OCI-LY7 (cell line): ENCODE measurements around the gene GSK3B. TPM values are rescaled to one million over a fixed set of nuclear protein-coding genes. Genes with fewer than 3 reads are reported as not detected.

ENCODE experiments used
- BruUV-seq: library from RNA; stranded (reverse); fragments of 400-500 nt; replicated peaks from 2 replicates; lab custom pipeline; 2021; lab: Mats Ljungman, UMichigan
- CTCF ChIA-PET: fragments of 300-600 bp; sonication (Branson Sonifier 250); formaldehyde crosslinking; loops from one replicate; lab custom pipeline; 2022; ENCODE audit warnings: antibody characterized with exemption; ENCODE audit not compliant: unreplicated experiment; lab: Charles Lee
- POLR2A ChIA-PET: fragments of 300-600 bp; sonication (Branson Sonifier 250); formaldehyde crosslinking; loops from one replicate; lab custom pipeline; 2022; ENCODE audit warnings: antibody characterized with exemption; lab: Charles Lee
- DNase-seq: peaks from one replicate; pipeline ENCODE4 v3.0.0-alpha.2; 2015; ENCODE audit warnings: low spot score
- H2AFZ ChIP-seq: fragments of 200-600 bp; sonication (generic), shearing (Covaris generic); 2 replicates; pipeline ENCODE4 v1.6.1; 2014; ENCODE audit warnings: mild to moderate bottlenecking, antibody characterized with exemption, low read length, moderate library complexity
- H3K27ac ChIP-seq: fragments of 200-600 bp; sonication (generic); 2 replicates; pipeline ENCODE4 v1.5.1; 2014; ENCODE audit warnings: mixed run types, low read depth, mild to moderate bottlenecking, moderate library complexity, low read length, inconsistent platforms; ENCODE audit not compliant: poor library complexity, severe bottlenecking
- H3K36me3 ChIP-seq: fragments of 200-600 bp; sonication (generic); 2 replicates; pipeline ENCODE4 v1.6.1; 2014; ENCODE audit warnings: mild to moderate bottlenecking, antibody characterized with exemption, low read length, moderate library complexity, mixed read lengths; ENCODE audit not compliant: insufficient read depth
- H3K4me1 ChIP-seq: fragments of 200-600 bp; sonication (generic); 2 replicates; pipeline ENCODE4 v1.5.1; 2014; ENCODE audit warnings: mild to moderate bottlenecking, low read length; ENCODE audit not compliant: insufficient read depth, poor library complexity, severe bottlenecking
- H3K4me2 ChIP-seq: fragments of 200-600 bp; sonication (generic); 2 replicates; pipeline ENCODE4 v1.6.1; 2014; ENCODE audit warnings: mild to moderate bottlenecking, low read length
- H3K4me3 ChIP-seq: fragments of 200-600 bp; sonication (generic); 2 replicates; pipeline ENCODE4 v1.5.1; 2014; ENCODE audit warnings: mild to moderate bottlenecking, low read depth, low read length; ENCODE audit not compliant: poor library complexity, severe bottlenecking
- H3K79me2 ChIP-seq: fragments of 200-600 bp; sonication (generic); 2 replicates; pipeline ENCODE4 v1.6.1; 2016; ENCODE audit warnings: low read depth, mild to moderate bottlenecking, low read length, moderate library complexity, mixed read lengths; ENCODE audit not compliant: insufficient read depth
- H3K9me2 ChIP-seq: fragments of 200-600 bp; sonication (generic); 2 replicates; pipeline ENCODE4 v1.6.1; 2016; ENCODE audit warnings: mild to moderate bottlenecking, low read length, mixed read lengths; ENCODE audit not compliant: insufficient read depth
- H3K9me3 ChIP-seq: fragments of 200-600 bp; sonication (generic); 2 replicates; pipeline ENCODE4 v1.6.1; 2014; ENCODE audit warnings: mild to moderate bottlenecking, mixed run types, low read length, mixed read lengths
- H4K20me1 ChIP-seq: fragments of 200-600 bp; sonication (generic); 2 replicates; pipeline ENCODE4 v1.6.1; 2014; ENCODE audit warnings: mild to moderate bottlenecking, antibody characterized with exemption, low read length, moderate library complexity, mixed read lengths; ENCODE audit not compliant: insufficient read depth
- EZH2phosphoT487 ChIP-seq: fragments of 200-600 bp; sonication (generic); IDR thresholded peaks from 2 replicates; pipeline ENCODE4 v1.6.1; 2018; ENCODE audit warnings: low read depth, borderline replicate concordance, mild to moderate bottlenecking, mixed run types, antibody characterized with exemption, low read length, moderate library complexity, mixed read lengths
- intact Hi-C: fragments of 100-400 bp; cut with micrococcal nuclease; formaldehyde crosslinking; loops from one replicate; pipeline ENCODE4 v1.10.0; 2022; ENCODE audit not compliant: unreplicated experiment
- total RNA-seq, 2 experiments: library from RNA; depleted of rRNA in 1 of 2; stranded (reverse); fragments of >200 nt in 1 of 2; shearing (Covaris generic) in 1 of 2; gene quantifications; 2 replicates each; pipeline ENCODE4 v1.2.3, GENCODE V29; 2014 to 2022
- TF ChIP-seq, protein P1 (sequence below): fragments of 200-600 bp; sonication (generic); conservative IDR thresholded peaks from 2 replicates; pipeline ENCODE4 v1.5.1; 2014; ENCODE audit warnings: mild to moderate bottlenecking, antibody characterized with exemption, low read length, moderate library complexity, mixed read lengths

GSK3B gene
- total RNA-seq, 2 experiments from 2014 or later, result 26.6 to 40.9 TPM

DNA sequence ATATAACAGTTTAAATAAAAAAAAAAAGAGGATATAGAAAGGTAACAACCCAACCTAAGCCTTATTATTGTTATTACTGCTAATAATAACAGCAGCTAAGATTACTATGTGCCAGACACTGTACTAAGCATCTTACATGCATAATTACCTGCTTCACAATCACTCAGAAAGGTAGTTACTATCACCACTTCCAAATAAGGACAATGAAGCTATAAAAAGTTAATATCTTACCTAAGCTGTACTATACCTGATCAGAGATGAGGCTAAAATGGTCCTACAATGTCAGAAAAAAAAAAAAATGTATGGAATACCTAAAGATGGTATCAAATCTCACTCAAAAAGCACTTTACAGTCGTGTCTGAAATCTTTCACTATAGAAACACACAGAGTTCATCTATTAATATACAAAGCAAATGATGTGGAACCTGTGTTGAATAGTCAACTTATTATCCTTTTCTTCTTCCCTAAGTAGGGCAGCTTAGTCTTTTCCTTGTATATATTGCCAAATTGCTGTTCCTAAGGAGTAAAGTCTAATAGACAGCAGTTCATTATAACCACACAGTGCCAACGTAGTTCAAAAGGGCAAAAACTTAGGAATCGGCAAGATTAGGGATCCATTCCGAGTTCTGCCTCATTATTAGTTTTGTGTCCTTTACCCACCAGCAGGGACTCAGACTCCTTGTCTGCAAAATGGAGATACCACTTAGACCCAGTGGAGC is 23.8 kb downstream of the GSK3B start:
- peaks cover 37% of the 10 kb centered on the region for H3K36me3 ChIP-seq
- no peak overlapping the region for H3K4me2 ChIP-seq
- no peaks in the 10 kb centered on the region for H3K9me2 ChIP-seq
- H3K4me3 ChIP-seq, result no peak overlapping the region
- peaks cover 10% of the 10 kb centered on the region; the same call in 1 of the 2 replicates for H3K9me3 ChIP-seq
- DNase-seq, result no peak
- H3K27ac ChIP-seq, result no peak overlapping the region
- H2AFZ ChIP-seq, result no peak overlapping the region
- BruUV-seq, result no TSS peak
- peaks cover 94% of the 10 kb centered on the region for H3K79me2 ChIP-seq
- H4K20me1 ChIP-seq, result 0 out of 2 replicates have a peak, but pooled peaks cover 4% of the 10 kb centered on the region
- intact Hi-C loops, result no loop called here
- TF ChIP-seq, protein P1, sequence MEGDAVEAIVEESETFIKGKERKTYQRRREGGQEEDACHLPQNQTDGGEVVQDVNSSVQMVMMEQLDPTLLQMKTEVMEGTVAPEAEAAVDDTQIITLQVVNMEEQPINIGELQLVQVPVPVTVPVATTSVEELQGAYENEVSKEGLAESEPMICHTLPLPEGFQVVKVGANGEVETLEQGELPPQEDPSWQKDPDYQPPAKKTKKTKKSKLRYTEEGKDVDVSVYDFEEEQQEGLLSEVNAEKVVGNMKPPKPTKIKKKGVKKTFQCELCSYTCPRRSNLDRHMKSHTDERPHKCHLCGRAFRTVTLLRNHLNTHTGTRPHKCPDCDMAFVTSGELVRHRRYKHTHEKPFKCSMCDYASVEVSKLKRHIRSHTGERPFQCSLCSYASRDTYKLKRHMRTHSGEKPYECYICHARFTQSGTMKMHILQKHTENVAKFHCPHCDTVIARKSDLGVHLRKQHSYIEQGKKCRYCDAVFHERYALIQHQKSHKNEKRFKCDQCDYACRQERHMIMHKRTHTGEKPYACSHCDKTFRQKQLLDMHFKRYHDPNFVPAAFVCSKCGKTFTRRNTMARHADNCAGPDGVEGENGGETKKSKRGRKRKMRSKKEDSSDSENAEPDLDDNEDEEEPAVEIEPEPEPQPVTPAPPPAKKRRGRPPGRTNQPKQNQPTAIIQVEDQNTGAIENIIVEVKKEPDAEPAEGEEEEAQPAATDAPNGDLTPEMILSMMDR, result no peak
- TF ChIP-seq EZH2phosphoT487, result no peak
- ChIA-PET POLR2A (interaction anchor here (1.0 to 1.3 kb wide), 4 partner anchors 11 to 36 kb away, joined by 3 to 8 read pairs (median 4); no protein-coding TSS in a partner anchor), CTCF (interaction anchor here (0.9 kb wide), 1 partner anchor 25 kb away, joined by 3 read pairs; no protein-coding TSS in a partner anchor)
- H3K4me1 ChIP-seq, result peaks cover 4% of the 10 kb centered on the region

DNA sequence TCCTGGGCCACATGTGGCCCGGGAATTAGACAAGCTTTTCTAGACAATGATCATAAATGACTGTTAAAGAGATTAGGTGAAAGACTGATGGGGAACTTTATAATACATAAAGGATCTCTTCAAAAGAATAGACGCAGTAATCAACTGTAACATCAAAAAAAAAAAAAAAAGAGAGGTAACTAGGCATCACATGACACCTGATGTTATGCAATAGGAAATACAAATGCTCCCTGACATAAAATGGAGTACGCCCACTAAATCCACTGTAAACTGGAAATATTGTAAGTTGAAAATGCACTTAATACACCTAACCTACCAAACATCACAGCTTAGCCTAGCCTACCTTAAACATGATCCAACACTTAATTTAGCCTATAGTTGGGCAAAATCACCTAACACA is 27.2 kb downstream of the GSK3B start:
- no peak overlapping the region for H2AFZ ChIP-seq
- POLR2A ChIA-PET, result interaction anchor here (0.7 to 2.2 kb wide), 7 partner anchors 7 to 1761 kb away, joined by 3 to 10 read pairs (median 5); no protein-coding TSS in a partner anchor
- no peaks in the 10 kb centered on the region for H3K9me2 ChIP-seq
- no peak overlapping the region for H3K27ac ChIP-seq
- no peak overlapping the region for H3K4me3 ChIP-seq
- H3K9me3 ChIP-seq, result no peaks in the 10 kb centered on the region
- BruUV-seq, result no TSS peak
- DNase-seq, result no peak
- peaks cover 19% of the 10 kb centered on the region for H4K20me1 ChIP-seq
- no peak for TF ChIP-seq EZH2phosphoT487
- TF ChIP-seq, protein P1, result no peak
- no peak overlapping the region for H3K4me2 ChIP-seq
- CTCF ChIA-PET, result no interaction called here
- peaks cover 94% of the 10 kb centered on the region for H3K79me2 ChIP-seq
- H3K4me1 ChIP-seq, result peaks cover 6% of the 10 kb centered on the region
- intact Hi-C loops, result no loop called here
- H3K36me3 ChIP-seq, result peaks cover 27% of the 10 kb centered on the region

DNA sequence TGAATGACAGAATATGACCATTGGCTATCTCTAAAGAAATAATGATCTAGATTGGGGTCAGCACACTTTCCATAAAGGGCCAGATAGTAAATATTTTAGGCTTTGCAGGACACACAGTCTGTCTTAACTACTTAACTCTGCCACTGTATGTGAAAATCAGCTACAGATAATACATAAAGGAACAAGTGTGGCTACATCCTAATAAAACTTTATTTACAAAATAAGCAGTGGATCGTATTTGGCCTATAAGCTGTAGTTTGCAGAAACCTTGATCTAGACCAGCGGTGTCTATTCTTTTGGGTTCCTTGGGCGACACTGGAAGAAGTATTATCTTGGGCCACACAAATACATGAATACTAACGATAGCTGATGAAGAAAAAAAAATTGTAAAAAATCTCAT is 27.6 kb downstream of the GSK3B start:
- Histone ChIP-seq H3K4me3 (no peak overlapping the region), H3K9me2 (no peaks in the 10 kb centered on the region), H3K79me2 (peaks cover 94% of the 10 kb centered on the region), H3K36me3 (peaks cover 25% of the 10 kb centered on the region), H3K4me2 (no peak overlapping the region), H2AFZ (no peak overlapping the region), H4K20me1 (peaks cover 23% of the 10 kb centered on the region), H3K9me3 (no peaks in the 10 kb centered on the region), H3K27ac (no peak overlapping the region), H3K4me1 (peaks cover 6% of the 10 kb centered on the region)
- intact Hi-C loops, result no loop called here
- POLR2A ChIA-PET, result interaction anchor here (0.6 to 2.2 kb wide), 7 partner anchors 8 to 1762 kb away, joined by 3 to 10 read pairs (median 3); no protein-coding TSS in a partner anchor
- BruUV-seq, result no TSS peak
- no peak for DNase-seq
- TF ChIP-seq, protein P1, result no peak
- no peak for TF ChIP-seq EZH2phosphoT487
- CTCF ChIA-PET, result no interaction called here
